Activated CD8-positive, alpha-beta T cell treated with anti-CD3 and anti-CD28 coated beads for 36 hours (primary cell): ENCODE data around the gene MAN1A2. TPM values are rescaled to one million over a fixed set of nuclear protein-coding genes. Genes with fewer than 3 reads are reported as not detected.

ENCODE experiments used
- ATAC-seq: fragments of 200-7000 bp; cut with Tn5 transposase; one replicate; pipeline ENCODE4 v1.10.0; 2021; ENCODE audit warnings: mild to moderate bottlenecking, moderate library complexity
- CTCF ChIA-PET: fragments of 350-600 bp; sonication (Branson Sonifier 250); formaldehyde crosslinking; loops from one replicate; lab custom pipeline; 2021; ENCODE audit warnings: antibody characterized with exemption; lab: Charles Lee
- POLR2A ChIA-PET: fragments of 350-600 bp; sonication (Branson Sonifier 250); formaldehyde crosslinking; loops from one replicate; lab custom pipeline; 2021; ENCODE audit warnings: antibody characterized with exemption; lab: Charles Lee
- DNase-seq: peaks from one replicate; pipeline ENCODE4 v3.0.0-alpha.2; 2020
- H3K27ac Mint-ChIP-seq: one replicate; pipeline ENCODE4 v1.8.0; 2021; ENCODE audit warnings: mild to moderate bottlenecking, mixed read lengths
- H3K27me3 Mint-ChIP-seq: one replicate; pipeline ENCODE4 v1.8.0; 2021; ENCODE audit warnings: mixed read lengths
- H3K36me3 Mint-ChIP-seq: one replicate; pipeline ENCODE4 v1.8.0; 2021; ENCODE audit warnings: low read depth, mixed read lengths
- H3K4me1 Mint-ChIP-seq: one replicate; pipeline ENCODE4 v1.8.0; 2021; ENCODE audit warnings: low read depth, mixed read lengths
- H3K4me3 Mint-ChIP-seq: one replicate; pipeline ENCODE4 v1.8.0; 2021; ENCODE audit warnings: mild to moderate bottlenecking, moderate library complexity, mixed read lengths
- H3K9me3 Mint-ChIP-seq: one replicate; pipeline ENCODE4 v1.8.0; 2021; ENCODE audit warnings: mixed read lengths
- CTCF ChIP-seq: fragments of 200-600 bp; IDR thresholded peaks from one replicate; pipeline ENCODE4 v1.8.0; 2022; ENCODE audit warnings: antibody characterized with exemption, mild to moderate bottlenecking
- intact Hi-C: fragments of 100-400 bp; cut with micrococcal nuclease; formaldehyde crosslinking; loops from one replicate; pipeline ENCODE4 v1.10.0; 2022
- total RNA-seq, 2 experiments: library from RNA; stranded (reverse); gene quantifications; one replicate each; pipeline ENCODE4 v1.2.3, GENCODE V29; 2021

MAN1A2 gene
- total RNA-seq, 2 experiments from 2014 or later = 18.3 to 21.1 TPM

GRCh38 chr1:117362986-117363385 lies 4.3 kb upstream of the MAN1A2 start:
- ChIA-PET POLR2A (interaction anchor here (0.8 to 1.6 kb wide), 2 partner anchors 11 to 22 kb away, joined by 4 read pairs; no protein-coding TSS in a partner anchor), CTCF (interaction anchor here (3.1 kb wide), 1 partner anchor 172 kb away, joined by 14 read pairs; no protein-coding TSS in a partner anchor)
- Mint-ChIP-seq H3K27ac (no peak overlapping the region), H3K4me3 (no peak overlapping the region), H3K9me3 (no peaks in the 10 kb centered on the region), H3K36me3 (no peaks in the 10 kb centered on the region), H3K27me3 (no peaks in the 10 kb centered on the region), H3K4me1 (peaks cover 53% of the 10 kb centered on the region)
- ATAC-seq (no peak), DNase-seq (no peak)
- TF ChIP-seq CTCF = no peak
- intact Hi-C loops = loop anchor here (10.0 kb wide), 1 partner anchor 292 kb away; no protein-coding TSS in a partner anchor

- DNase-seq (peak; percentile 34), ATAC-seq (peak; percentile 10)
- H3K27ac Mint-ChIP-seq = peak overlapping the region; percentile 63
- H3K36me3 Mint-ChIP-seq = peaks cover under 1% of the 10 kb centered on the region
- ChIA-PET CTCF (interaction anchor here (3.1 kb wide), 1 partner anchor 171 kb away, joined by 14 read pairs; no protein-coding TSS in a partner anchor), POLR2A (interaction anchor here (0.8 to 1.6 kb wide), 2 partner anchors 10 to 22 kb away, joined by 4 read pairs; no protein-coding TSS in a partner anchor)
- no peaks in the 10 kb centered on the region for H3K27me3 Mint-ChIP-seq
- intact Hi-C loops = loop anchor here (10.0 kb wide), 1 partner anchor 291 kb away; no protein-coding TSS in a partner anchor
- TF ChIP-seq CTCF = no peak
- no peaks in the 10 kb centered on the region for H3K9me3 Mint-ChIP-seq
- H3K4me1 Mint-ChIP-seq = peaks cover 50% of the 10 kb centered on the region
- no peak overlapping the region for H3K4me3 Mint-ChIP-seq
These were observed 3.6 kb upstream of the MAN1A2 start for GRCh38 chr1:117363571-117364048.

GRCh38 chr1:117364240-117364639 lies 3.0 kb upstream of the MAN1A2 start:
- intact Hi-C loops = loop anchor here (10.0 kb wide), 1 partner anchor 291 kb away; no protein-coding TSS in a partner anchor
- no peak for TF ChIP-seq CTCF
- Mint-ChIP-seq H3K4me1 (peaks cover 49% of the 10 kb centered on the region), H3K4me3 (no peak overlapping the region), H3K36me3 (peaks cover 4% of the 10 kb centered on the region), H3K27me3 (no peaks in the 10 kb centered on the region), H3K27ac (no peak overlapping the region), H3K9me3 (no peaks in the 10 kb centered on the region)
- ChIA-PET POLR2A (interaction anchor here (1.6 kb wide), 1 partner anchor 23 kb away, joined by 4 read pairs; no protein-coding TSS in a partner anchor), CTCF (interaction anchor here (3.1 kb wide), 1 partner anchor 171 kb away, joined by 14 read pairs; no protein-coding TSS in a partner anchor)
- no peak for DNase-seq
- no peak for ATAC-seq

- no peaks in the 10 kb centered on the region for H3K27me3 Mint-ChIP-seq
- DNase-seq = no peak
- H3K27ac Mint-ChIP-seq = peak overlapping the region; percentile 98
- ATAC-seq = no peak
- POLR2A ChIA-PET = no interaction called here
- TF ChIP-seq CTCF = no peak
- H3K4me3 Mint-ChIP-seq = peak overlapping the region; percentile 90
- peaks cover 42% of the 10 kb centered on the region for H3K4me1 Mint-ChIP-seq
- intact Hi-C loops = loop anchor here (10.0 kb wide), 1 partner anchor 289 kb away; no protein-coding TSS in a partner anchor
- H3K9me3 Mint-ChIP-seq = no peaks in the 10 kb centered on the region
- CTCF ChIA-PET = interaction anchor here (1.6 kb wide), 1 partner anchor 25 kb away, joined by 4 read pairs; no protein-coding TSS in a partner anchor
- H3K36me3 Mint-ChIP-seq = peaks cover 4% of the 10 kb centered on the region
These were observed 1.7 kb upstream of the MAN1A2 start for GRCh38 chr1:117365350-117366176.
